DLD1 (cell line): ENCODE data around the gene PDZD2.
"Not testable (repeated sequence)": the region's sequence is repeated elsewhere in the genome, so short reads cannot be mapped to it uniquely, and the experiment has no call there.

Source experiments
- in situ Hi-C: cut with HindIII; loops from 2 replicates; pipeline ENCODE4 v1.10.0; 2017; ENCODE audit warnings: low sequenced_read_pairs

PDZD2 gene

GRCh38 chr5:31962351-31962751, 323.4 kb downstream of the PDZD2 start:
- in situ Hi-C loops, result no loop called here

DNA sequence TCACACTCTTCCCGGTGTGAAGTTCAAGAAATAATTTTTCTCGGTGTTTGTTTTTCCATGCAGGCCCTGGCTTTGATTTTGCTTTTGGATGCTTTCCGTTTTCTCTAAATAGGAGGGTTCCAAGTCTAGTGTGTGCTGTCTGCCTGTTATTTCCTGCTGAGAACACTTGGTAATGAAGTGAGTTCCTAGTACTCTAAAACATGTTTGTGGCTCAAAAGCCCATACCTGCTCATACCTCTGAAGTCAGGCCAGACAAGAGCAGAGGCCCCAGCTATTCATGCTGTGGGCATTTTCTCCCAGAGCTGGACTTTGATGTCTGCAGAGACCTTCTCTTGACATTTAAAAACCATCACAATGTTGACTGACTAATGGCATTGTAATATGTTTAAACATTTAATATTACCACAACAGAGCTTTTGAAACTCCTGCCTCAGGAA, 324.0 kb downstream of the PDZD2 start:
- in situ Hi-C loops, result no loop called here

DNA sequence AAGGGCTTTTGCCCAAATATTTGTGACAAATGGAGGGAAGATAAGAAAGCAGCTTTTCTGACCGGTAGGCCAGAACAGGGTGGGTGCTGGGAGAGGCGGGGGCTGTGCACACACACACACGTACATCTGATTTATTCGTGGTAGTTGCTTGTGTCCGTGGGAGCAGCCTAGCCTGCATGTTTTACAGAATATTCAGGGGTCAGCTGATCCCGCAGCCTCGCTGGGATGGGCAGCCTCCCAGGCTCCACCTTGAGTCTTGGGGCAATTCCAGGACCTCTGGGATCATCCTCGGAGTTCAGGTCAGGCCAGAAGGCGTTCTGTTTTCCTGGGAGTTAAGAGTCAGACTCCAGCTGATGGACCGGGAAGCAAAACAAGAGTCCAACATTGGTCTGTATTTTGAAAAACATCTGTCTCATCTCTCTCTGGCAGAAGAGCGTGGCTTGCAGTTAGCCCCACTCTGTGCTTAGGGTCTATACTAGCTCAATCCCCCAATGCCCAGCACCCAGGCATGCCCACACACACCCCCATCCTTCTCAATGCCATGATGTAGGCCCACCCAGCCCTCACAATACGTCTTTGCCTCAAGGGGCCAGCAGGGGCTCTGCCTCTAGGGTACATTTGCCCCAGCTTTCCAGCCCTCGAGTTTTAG, 324.6 kb downstream of the PDZD2 start:
- in situ Hi-C loops, result no loop called here

DNA sequence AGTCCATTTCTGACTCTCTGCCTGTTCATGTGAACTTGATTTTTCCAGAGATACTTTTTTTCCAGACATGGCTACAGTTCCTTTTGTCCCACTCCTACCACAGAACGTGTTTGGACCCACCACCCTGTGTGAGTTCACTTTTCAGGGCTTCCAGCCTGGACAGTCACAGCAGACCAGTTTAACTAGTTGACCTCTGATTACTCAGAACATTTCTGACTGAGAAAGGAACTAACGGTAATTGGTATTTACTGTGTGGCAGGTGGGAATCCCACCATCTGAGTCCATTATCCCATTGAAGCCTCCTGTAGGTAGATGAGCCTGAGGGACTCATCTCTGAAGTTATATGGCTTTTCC, 325.1 kb downstream of the PDZD2 start:
- in situ Hi-C loops, result no loop called here

- in situ Hi-C loops, result no loop called here
Observed at GRCh38 chr5:31965227-31965626, 326.3 kb downstream of the PDZD2 start.

DNA sequence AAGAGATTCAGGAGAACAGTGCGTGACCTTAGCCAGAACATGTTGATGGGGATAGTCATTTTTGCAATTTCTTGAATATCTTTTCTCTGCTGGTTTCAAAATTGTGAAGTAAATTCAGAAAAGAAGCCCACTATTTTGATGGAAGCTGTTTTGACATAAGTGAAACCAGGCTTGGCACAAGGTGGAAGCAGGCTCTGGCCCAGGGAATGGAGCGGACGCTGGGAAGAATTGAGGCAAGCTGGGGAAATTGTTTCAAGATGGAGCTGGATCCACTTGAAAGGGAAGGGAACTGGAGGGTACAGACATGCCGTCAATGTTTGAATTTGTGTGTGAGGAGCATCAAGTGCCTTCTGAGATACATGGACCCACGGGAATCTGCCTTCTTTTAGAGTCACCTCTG, 328.0 kb downstream of the PDZD2 start:
- in situ Hi-C loops, result no loop called here

DNA sequence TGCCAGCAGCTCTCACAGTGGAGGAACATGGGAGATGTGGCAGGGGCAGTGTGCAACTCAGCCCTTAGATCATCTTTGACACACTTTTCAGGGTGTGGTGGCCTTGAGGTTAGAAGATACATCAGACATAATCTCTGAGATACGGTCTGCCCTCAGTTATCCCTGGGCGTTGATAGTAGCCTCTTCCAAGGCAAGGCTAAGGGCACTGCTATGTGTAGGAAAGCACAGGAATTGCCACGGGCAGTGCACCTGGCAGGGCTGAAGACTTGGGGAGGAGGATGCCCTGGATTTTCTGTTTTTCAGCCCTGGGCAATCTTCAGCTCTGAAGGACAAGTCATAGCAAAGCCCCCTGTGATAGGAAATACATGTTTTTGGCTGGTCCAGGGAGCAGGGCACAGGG, 328.5 kb downstream of the PDZD2 start:
- in situ Hi-C loops, result no loop called here

DNA sequence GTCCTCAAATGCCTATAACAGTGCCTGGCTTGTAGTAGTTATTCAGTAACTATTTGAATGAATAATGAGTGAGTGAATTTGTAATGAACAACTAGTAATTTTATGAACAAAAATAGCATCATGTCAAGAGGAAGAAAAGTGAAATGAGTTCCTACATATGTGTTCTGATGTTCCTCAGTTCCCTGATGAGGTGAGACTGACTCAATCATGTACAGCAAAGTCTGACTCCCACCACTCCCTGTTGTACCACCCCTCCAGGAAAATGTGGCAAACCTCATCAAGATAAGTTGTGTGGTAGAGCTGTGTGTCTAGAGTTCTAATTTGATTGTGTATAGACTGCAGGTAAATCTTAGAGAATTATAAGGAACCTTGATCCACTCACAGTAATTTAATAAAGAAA, 333.6 kb downstream of the PDZD2 start:
- in situ Hi-C loops, result no loop called here

- in situ Hi-C loops, result not testable (repeated sequence)
Observed at GRCh38 chr5:31975189-31975612, 336.3 kb downstream of the PDZD2 start.

GRCh38 chr5:31976169-31976568, 337.2 kb downstream of the PDZD2 start:
- in situ Hi-C loops, result no loop called here

GRCh38 chr5:31981361-31981945, 342.5 kb downstream of the PDZD2 start:
- in situ Hi-C loops, result no loop called here

GRCh38 chr5:31982027-31982426, 343.1 kb downstream of the PDZD2 start:
- in situ Hi-C loops, result no loop called here

DNA sequence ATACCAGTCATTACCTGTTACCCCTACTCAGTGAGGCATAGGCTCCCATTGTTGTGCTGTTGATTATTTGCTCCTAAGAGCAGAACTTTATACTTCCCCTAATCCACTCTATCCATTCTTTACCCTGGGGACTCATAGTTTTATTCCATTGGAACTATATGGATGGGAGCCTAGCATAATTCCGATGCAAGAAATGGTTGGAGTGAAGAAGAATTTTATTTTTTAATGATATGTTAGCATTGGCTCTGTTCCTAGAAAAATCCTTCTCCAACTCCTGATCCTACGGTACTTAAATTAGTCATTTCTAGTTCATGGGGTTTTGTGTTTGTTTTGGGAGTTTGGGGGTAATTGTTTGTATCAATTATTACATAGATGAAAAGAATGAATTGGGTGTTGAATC, 343.7 kb downstream of the PDZD2 start:
- in situ Hi-C loops, result no loop called here

DNA sequence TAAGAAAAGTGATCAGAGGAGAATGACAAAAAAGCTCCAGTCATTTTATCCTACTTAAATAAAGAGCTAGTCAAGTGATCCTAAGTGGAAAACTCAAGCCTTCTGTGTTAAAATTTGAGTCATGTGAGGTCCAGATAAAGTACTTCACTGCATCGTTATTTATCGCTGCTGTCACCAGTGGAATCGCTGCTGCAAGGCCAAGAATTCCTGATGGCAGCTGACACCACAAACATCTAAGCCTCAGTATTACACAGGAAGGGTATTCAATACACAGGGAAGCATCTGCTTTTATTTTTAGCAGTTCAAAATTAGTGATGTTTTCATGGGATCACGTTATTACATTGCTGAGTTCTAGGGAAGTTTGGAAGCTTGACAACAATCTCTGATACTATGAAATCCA, 344.9 kb downstream of the PDZD2 start:
- in situ Hi-C loops, result no loop called here

DNA sequence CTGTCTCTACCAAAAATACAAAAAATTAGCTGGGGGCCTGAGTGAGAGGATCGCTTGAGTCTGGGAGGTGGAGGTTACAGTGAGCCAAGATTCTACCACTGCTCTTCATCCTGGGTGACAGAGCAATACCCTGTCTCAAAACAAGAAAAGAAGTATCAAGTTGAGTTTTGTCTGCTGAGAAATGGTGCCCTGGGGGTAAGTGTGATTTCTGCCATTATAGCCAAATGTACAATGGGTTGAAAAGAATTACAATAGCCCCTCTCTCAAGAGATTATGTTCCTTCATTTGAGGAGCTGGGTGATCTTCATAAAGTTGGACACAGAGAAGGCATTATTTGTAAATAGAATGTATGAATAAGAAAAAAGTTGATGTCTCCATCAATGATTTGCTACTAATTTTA, 345.8 kb downstream of the PDZD2 start:
- in situ Hi-C loops, result no loop called here

DNA sequence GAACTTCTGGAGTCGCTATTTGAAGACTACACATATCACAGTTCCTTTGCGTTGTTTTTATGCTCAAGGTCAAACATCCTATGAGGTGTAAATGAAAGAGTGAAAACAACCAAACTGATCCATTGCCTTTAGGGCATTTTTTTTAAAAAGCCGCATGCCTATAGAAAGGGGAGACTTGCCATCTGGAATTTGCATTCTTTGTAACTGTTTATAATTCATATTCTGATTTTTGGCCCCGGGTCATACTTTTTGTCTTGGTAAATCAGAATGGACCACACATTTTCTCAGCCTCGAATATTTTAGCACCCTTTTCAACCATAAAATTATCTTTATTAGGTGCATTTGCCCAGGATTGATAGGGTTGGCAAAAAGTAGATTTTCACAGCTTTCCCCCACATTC, 347.2 kb downstream of the PDZD2 start:
- in situ Hi-C loops, result no loop called here

- in situ Hi-C loops, result no loop called here
Observed at GRCh38 chr5:31987985-31988710, 349.2 kb downstream of the PDZD2 start.

GRCh38 chr5:31990081-31990650, 351.2 kb downstream of the PDZD2 start:
- in situ Hi-C loops, result no loop called here

- in situ Hi-C loops, result no loop called here
Observed at GRCh38 chr5:31990701-31991110, 351.8 kb downstream of the PDZD2 start.

GRCh38 chr5:31992377-31992776, 353.4 kb downstream of the PDZD2 start:
- in situ Hi-C loops, result no loop called here

DNA sequence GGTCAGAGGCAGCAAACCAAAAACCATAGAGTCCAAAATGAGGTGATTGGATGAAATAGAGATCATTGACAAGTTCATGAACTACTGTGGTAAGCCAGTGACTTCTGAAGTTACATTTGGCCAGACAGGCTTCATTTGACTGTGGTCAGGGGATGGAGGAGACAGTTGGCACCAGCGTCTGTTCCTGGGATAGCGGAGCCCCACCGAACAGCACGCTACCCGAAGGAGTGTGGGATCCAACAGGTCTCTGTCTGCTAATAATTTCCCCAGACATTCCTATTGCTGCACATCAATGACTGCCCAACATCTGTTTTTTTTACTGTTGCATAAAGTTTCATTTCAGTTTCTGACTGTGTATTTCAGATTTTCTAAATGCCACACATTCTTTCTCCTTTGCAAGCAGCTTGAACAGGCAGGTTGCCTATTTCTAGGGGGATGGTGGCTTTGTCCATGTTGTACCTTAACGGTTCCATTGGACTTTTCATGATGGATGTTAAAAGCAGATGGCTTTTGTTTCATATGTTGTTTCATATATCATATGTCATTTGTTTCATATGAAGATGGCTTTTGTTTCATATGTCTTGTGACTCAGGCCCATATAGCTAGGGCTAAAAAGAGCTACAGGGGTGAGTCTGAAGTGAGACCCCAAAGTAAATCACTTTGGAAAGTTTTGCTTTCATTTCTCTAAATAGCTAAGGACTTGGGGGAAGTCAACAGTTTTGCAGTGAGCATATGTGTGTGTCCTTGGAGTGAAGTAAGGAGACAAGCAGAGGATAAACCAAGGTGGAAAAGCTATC, 354.4 kb downstream of the PDZD2 start:
- in situ Hi-C loops, result no loop called here
